Right atrium auricular region (tissue), 2 donors: ENCODE measurements around the gene TUBGCP6. TPM values are rescaled to one million over a fixed set of nuclear protein-coding genes. Genes with fewer than 3 reads are reported as not detected.

Experiments
- DNase-seq: peaks from one replicate; pipeline ENCODE4 v3.0.0-alpha.2; 2019; ENCODE audit warnings: low spot score
- H3K27ac ChIP-seq, 2 donors: fragments of 200-600 bp; sonication (generic); 1 replicate in 1 of 2; 2 replicates in 1 of 2; pipeline ENCODE4 v1.5.1; 2016 to 2019
- H3K27me3 ChIP-seq, 2 donors: fragments of 200-600 bp; sonication (generic); one replicate each; pipeline versions ENCODE4 v1.5.1 to v1.6.0; 2017 to 2019
- H3K36me3 ChIP-seq: fragments of 200-600 bp; sonication (generic); one replicate; pipeline ENCODE4 v1.5.1; 2016
- H3K4me1 ChIP-seq, 2 donors: fragments of 200-600 bp; sonication (generic); one replicate each; pipeline versions ENCODE4 v1.5.1 to v1.6.0; 2017 to 2019
- H3K4me3 ChIP-seq, 2 donors: fragments of 200-600 bp; sonication (generic); 1 replicate in 1 of 2; 2 replicates in 1 of 2; pipeline ENCODE4 v1.5.1; 2017 to 2019; ENCODE audit warnings: mild to moderate bottlenecking in 1 of 2, moderate library complexity in 1 of 2
- H3K9me3 ChIP-seq, 2 donors: fragments of 200-600 bp; sonication (generic); one replicate each; pipeline ENCODE4 v1.5.1; 2019
- CTCF ChIP-seq, 2 donors: fragments of 200-600 bp; sonication (generic); IDR thresholded peaks; one replicate each; pipeline ENCODE4 v1.5.1; 2019; ENCODE audit warnings: antibody characterized with exemption in 2 of 2
- total RNA-seq, 2 donors: library from RNA; depleted of rRNA; stranded (reverse); fragments of >200 nt; gene quantifications; one replicate each; pipeline ENCODE4 v1.1.0, GENCODE V29; 2016

The TUBGCP6 gene
- total RNA-seq, 2 donors from 2014 or later: 19.5 to 22.1 TPM

- Histone ChIP-seq H3K4me1 (peaks cover 0 to 18% of the 10 kb centered on the region in 2 donors), H3K27me3 (no peaks in the 10 kb centered on the region), H3K27ac (no peak overlapping the region), H3K9me3 (no peaks in the 10 kb centered on the region), H3K36me3 (peaks cover 91% of the 10 kb centered on the region), H3K4me3 (no peak overlapping the region)
- DNase-seq: no peak
- TF ChIP-seq CTCF (IDR thresholded peaks at IDR 0.05): no peak
Observed at GRCh38 chr22:50284479-50284878, 39.7 kb upstream of the TUBGCP6 start.

GRCh38 chr22:50283821-50284220 lies 39.0 kb upstream of the TUBGCP6 start:
- Histone ChIP-seq H3K36me3 (peaks cover 91% of the 10 kb centered on the region), H3K4me1 (peaks cover 0 to 18% of the 10 kb centered on the region in 2 donors), H3K27me3 (no peaks in the 10 kb centered on the region), H3K4me3 (no peak overlapping the region), H3K9me3 (no peaks in the 10 kb centered on the region), H3K27ac (no peak overlapping the region)
- DNase-seq: no peak
- no peak for TF ChIP-seq CTCF (IDR thresholded peaks at IDR 0.05)

DNA sequence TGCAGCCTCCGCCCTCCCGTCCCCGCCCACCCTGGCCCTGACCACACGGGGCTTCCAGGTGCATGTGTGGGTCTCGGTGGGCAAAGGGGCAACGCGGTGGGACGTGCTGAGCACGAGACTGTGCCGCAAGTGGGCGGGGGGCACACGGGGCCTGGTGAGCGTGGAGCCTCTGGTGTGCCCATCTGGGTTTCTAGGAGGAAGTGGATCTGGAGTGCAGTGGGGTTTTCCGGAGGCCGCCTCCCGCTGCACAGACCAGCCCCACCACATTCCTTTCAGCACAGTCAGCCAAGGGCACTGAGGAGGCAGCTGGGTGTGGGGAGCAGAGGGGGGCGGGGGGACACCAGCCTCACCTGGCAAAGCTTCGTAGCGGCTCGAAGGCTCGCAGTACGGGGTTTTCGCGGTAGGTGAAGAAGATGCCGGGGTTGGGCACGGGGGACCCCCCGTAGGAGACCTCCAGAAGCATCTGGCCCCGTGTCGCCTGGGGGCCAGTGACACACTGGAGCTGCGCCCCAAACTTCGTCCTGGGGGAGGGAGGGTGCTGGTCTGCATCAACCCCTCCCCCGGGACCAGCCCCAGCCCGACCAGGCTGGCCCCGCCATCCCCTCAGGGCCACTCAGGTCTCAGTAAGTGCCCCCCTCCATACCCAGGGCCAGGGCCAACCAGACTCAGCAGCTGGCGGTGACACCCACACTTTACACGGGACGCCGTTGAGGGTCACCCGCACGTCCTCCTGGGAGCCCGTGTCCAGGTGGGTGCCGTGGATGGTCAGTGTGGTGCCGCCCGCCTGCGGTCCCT lies 37.7 kb upstream of the TUBGCP6 start:
- Histone ChIP-seq H3K4me3 (no peak overlapping the region), H3K4me1 (peaks cover 0 to 18% of the 10 kb centered on the region in 2 donors), H3K27ac (peak overlapping the region; percentile 49 to 62), H3K36me3 (peaks cover 91% of the 10 kb centered on the region), H3K27me3 (no peaks in the 10 kb centered on the region), H3K9me3 (no peaks in the 10 kb centered on the region)
- TF ChIP-seq CTCF (IDR thresholded peaks at IDR 0.05): no peak
- DNase-seq: no peak

DNA sequence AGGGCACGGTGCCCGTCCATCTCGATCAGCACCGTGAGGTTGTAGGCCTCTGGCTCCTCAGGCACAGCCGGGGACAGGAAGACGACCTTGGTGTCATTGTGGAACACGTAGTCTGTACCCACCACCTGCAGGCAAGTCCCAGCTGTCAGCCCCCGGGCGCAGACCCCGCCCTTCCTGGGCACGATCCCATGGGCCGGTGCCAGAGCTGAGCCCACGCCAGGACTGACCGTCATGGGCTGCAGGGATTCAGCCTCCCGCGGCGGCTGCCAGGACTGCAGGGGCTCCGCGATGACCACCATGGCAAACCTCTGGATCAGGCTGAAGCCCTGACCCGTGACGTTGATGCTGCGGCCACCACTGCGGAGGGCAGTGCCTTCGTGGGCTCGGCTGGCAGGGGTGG lies 37.1 kb upstream of the TUBGCP6 start:
- peak overlapping the region; percentile 59 to 62 for H3K27ac ChIP-seq
- H3K4me3 ChIP-seq: no peak overlapping the region

GRCh38 chr22:50281384-50281760 lies 36.5 kb upstream of the TUBGCP6 start:
- Histone ChIP-seq H3K36me3 (peaks cover 91% of the 10 kb centered on the region), H3K4me3 (no peak overlapping the region), H3K27ac (peak overlapping the region; percentile 59 to 62)

More for the DNA sequence above, 37.1 kb upstream of the TUBGCP6 start:
- Histone ChIP-seq H3K27me3 (no peaks in the 10 kb centered on the region), H3K9me3 (no peaks in the 10 kb centered on the region), H3K4me1 (peaks cover 0 to 18% of the 10 kb centered on the region in 2 donors), H3K36me3 (peaks cover 91% of the 10 kb centered on the region)
- DNase-seq: no peak
- peak in 1 of 2 donors; percentile 29 for TF ChIP-seq CTCF (IDR thresholded peaks at IDR 0.05)

More at GRCh38 chr22:50281384-50281760, 36.5 kb upstream of the TUBGCP6 start:
- H3K9me3 ChIP-seq: no peaks in the 10 kb centered on the region
- peaks cover 0 to 18% of the 10 kb centered on the region in 2 donors for H3K4me1 ChIP-seq
- TF ChIP-seq CTCF (IDR thresholded peaks at IDR 0.05): no peak
- DNase-seq: no peak
- H3K27me3 ChIP-seq: no peaks in the 10 kb centered on the region
